NCI-H1048 (cell line): Measurements from ENCODE around the gene DUSP2.

Source experiments
- DNase-seq: peaks from one replicate; lab custom pipeline; 2025; lab: John Stamatoyannopoulos, UW

The DUSP2 gene

DNA sequence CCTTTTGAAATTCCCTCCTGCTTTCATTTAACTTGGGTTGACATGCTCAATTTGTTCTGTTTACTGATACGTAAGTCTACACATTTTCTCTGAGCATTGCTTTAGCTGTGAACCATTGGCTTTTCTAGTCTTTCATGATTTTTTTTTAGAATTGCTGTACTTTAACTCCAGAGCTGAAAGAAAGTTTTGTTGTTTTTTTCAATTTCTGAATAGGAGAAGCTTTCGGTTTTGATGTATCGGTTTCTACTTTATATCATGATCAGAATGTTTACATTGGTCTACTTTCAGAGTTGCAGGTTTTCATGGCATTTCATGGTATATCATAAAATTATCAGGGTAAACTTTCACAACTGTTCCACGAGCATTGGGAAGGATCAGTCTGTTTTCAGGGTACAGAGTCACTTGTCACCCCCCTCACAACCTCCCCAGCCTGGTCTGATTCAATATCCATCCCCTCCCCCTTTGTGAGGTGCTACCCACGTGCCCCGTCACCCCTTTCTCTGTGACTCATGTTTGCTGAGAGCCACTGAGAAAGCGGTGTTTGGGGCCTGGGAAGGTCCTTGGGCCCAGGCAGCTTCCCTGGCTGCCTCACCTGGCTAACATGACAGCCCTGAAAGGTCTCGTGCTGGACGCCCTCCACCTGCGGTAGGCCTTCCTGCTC, 14.0 kb downstream of the DUSP2 start:
- no peak for DNase-seq

DNA sequence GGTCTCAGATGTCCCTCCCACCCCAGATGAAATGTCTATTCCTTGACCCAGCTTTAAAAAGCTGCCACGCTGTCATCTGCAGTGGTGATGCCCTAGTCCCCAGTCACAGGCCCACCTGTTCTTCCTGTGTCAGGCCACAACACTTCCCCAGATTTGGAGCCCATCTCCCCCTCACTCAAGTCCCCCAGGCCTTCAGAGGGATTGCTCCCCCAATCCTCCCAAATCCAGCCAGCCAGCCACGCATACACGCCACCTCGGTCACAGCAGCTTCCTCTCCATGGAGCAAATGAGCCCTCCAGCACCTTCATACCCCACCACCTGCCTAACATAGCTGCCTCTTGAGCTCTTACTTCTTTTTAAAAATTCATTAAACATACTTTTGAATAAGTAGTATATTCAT, 14.8 kb downstream of the DUSP2 start:
- DNase-seq = no peak

DNA sequence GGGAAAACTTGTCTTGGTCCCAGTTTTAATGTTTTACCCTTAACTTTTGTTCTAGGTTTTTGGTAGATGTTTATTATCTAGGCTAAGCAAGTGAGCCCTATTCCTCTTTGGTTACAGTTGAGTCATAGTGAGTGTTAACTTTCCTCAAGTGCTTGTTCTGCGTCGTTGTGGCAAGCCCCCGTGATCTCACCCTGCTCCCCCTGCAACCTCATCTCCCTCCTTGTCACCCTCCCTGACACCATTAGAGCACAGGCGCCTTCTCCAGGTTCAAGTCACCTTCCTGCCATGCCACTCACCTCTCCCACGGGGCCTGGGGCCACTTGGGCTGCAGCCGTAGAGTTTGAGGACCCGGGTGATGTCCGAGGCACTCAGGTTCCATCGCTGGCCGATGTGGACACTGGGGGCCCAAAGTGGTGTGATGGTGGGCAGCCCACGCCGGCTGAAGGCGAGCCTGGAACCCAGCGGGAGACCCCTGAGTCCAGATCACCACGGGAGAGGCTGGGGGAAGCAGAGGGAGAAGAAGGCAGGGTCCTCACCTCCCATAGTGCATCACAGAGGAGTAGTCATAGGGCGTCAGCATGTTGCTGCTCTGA, 15.6 kb downstream of the DUSP2 start:
- no peak for DNase-seq

DNA sequence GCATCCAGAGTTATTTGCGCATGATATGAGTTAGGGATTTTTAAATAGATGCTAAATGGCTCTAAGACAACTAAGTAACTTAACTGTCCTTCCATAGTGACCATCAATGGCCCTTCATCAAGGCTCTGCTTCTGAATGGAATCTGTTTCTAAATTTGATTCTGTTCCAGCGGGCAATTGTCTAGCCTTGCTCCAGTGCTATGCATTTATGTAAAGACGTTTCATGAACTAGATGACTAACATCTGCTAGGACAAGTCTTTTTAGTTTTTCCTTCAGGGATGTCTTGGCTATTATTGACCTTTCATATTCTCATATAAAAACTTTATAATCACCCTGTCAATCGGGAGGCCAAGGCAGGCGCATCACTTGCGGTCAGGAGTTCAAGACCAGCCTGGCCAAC, 16.8 kb downstream of the DUSP2 start:
- DNase-seq = no peak

DNA sequence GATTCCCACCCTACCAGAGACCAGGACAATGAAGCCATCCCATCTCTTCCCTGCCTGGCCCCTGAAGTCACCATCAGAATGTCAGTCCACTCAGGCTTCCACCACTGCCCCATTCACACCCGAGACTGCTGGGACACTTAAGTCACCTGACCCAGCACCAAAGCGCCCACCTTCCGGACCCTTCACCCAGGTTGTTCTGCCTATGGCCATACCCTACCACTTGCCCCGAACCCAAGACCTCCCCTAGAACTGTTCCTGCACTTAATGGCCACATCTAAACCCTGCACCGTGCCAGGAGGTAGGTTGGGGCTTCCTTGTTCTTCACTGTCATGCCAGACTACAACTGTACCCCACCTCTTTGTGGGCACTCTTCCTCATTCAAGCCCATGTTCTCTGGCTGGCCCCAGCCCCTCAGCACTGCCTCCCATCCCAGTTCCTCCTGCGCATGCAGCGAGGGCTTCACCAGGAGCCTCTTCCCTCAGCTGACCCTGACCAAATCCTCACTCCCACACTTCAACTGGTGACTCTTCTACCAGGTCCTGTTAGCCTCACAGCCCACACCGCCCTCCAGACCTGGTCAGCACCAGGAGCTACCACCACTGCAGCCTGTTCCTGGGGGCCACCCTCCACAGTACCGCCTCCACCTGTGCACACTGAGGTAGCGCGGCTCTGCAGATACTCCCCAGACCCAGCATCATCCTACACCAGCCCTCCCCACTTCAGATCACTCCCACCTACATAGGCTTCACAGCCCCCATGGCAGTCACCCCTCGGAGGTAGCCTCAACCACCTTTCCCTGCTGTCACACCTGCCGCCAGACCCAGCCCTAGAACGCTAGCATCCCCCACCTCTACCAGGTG, 20.6 kb downstream of the DUSP2 start:
- DNase-seq = no peak

DNA sequence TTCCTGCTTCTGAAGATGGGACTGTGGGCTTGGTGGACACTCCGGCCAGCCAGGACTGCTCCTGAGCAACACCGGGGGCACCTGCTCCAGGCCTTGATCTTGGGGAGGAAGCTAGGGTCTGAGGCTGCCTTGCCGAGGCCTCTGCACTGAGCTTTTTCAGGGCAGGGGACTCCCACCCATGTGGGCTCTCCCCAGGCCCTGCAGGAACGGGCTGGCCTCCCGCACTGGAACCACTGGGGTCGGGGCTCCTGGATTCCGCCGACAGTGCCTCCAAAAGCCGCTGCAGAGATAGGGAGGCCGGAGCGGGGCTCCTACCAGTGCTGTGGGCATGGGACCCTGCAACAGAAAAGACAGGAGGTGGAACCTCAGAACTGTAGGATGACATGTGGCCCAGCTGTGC, 21.3 kb downstream of the DUSP2 start:
- DNase-seq = no peak

DNA sequence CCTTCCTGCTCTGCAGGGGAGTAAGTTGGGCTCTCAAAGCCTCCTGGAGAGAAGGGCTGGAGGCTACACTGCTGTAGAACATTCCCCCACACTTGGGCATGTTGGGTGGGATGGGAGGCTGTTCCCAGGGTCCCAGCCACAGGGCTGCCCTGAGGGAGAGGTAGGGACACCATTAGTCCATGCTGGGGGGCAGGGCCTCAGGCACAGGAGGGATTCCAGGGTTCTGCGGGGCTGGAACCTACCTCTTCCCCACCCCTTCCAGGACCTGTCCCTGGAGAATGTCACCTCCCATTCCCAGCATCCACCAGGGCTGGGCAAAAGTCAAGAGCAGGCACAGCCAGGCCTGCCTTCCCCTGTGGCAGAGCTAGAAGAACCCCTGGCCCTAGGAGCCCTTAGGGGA, 21.9 kb downstream of the DUSP2 start:
- no peak for DNase-seq

DNA sequence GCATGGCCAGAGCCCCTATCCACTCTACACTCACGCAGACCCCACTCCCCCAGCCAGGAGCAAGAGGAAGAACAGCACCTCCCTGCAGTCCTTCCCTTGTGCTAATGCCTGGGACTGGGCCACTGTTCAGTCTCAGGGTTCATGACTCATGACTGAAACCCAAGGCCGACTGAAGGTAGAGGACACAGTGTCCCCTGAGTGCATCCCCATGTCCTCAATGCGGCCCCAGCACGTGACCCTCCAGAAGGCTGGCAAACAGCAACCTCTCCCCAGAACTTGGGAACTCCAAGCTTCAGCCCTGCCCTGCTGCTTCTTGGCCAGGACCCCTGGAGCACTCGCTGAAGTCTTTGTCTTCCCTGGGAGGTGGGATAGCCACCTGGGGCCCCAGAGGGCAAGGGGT, 22.8 kb downstream of the DUSP2 start:
- DNase-seq = no peak

DNA sequence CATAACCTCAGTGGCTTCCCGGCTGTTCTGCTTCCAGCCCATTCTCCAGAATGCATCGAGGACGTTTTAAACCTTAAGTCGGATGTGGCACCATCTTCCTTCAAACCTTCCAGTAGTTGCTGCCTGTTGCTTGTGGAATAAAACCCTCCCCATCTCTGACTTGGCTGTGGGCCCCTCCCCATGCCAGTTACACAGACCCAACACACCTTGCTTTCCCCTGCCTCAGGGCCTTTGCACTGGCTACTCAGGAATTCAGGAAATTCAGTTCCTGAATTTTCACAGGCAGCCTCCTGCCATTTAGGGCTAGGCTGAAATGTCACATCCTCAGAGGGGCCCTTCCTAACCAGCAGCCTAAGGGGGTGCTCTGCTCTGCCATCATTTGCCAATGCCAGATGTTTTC, 23.8 kb downstream of the DUSP2 start:
- no peak for DNase-seq

DNA sequence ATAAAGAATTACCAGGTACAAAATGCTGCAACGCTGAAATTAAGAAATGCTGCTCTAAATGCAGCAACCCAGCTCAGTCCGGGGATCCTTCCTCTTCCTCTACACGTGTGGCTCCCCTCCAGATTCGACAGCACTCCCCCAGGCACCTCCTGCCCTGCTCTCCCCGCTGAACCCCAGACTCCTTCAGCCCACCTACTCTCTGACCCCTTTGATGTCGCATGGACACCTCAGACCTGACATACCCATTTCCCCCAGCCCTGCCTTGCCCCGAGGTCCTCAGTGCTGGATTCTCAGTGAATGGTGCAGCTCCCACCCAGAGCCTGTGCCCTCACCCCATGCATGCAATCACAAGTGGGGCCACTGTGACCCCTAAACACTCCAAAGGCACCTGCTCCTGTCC, 24.2 kb downstream of the DUSP2 start:
- DNase-seq = no peak

DNA sequence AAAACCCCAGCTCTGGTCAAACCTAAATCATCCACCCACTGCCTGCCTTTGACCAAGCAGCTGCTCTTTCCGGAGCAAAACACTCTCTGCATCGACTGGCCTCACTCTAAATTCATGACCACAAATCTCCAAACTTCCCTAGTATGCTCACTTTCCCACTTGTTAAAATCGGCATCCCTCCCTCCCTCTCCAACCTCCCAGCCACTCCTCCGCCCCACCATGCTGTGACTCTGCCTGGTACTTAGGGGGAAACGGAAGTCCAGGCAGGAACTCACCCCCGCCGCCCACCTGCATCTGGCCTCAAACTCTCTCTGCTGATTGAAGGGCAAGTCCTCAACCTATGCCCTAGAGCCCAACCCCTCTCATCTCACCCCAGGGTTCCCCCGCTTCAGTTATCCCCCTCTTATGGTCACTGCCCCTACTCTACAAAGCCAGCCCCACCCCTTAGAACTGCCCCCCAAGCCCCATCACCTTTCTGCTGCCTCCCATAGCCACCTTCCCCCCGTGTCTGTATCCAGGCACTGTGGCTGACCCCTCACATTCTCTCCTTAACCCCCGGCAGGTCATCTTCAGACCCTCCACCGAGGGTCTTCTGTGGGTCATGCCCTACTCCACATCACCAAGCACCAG, 25.0 kb downstream of the DUSP2 start:
- no peak for DNase-seq

DNA sequence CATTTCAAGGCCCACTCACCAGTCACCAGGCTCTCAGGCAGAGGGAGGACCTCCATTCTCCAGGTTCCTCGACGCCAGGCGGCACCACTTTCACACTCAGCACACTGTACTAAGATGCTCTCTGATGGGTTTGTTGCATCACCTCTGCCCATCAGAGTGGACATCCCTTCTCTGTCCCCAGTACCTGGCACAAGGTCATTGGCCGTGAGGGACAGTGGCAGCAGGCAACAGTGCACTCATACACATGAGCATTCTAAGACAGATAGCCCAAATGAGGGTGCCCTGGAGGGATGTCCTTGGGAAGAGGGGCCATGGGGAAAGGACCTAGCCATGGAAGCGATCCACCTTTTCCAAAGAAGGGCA, 25.9 kb downstream of the DUSP2 start:
- no peak for DNase-seq

DNA sequence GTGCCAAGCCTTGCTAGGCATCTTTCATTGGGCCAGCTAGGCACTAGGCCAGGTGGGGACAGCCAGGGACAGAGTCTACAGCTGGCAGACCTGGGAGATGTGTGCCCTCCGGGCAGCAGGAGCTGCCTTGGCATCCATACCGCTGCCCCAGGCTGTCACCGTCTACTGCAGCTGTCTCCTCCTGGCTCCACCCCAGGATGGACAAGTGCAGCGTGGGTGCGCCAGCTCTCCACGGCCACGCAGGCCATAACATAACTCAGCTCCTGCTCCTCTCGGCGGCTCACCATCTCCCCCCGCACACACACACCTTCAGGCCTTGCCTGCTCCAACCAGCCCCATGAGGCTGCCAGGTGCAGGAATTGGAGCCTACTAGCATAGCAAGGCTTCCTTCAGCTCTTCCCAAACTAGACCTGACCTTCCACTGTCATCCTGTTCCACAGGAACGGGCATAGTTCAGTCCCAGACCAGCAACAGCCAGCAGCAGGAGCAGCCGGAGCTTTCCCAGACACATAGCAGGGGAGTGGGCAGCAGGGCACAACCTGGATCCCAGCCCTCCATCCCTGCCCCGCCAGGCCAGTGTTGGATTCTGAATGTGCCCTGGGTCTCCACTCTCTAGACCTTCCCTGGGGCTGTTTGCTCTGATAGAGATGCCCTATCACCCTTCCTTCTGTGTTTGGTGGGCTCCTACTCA, 26.4 kb downstream of the DUSP2 start:
- DNase-seq = no peak

DNA sequence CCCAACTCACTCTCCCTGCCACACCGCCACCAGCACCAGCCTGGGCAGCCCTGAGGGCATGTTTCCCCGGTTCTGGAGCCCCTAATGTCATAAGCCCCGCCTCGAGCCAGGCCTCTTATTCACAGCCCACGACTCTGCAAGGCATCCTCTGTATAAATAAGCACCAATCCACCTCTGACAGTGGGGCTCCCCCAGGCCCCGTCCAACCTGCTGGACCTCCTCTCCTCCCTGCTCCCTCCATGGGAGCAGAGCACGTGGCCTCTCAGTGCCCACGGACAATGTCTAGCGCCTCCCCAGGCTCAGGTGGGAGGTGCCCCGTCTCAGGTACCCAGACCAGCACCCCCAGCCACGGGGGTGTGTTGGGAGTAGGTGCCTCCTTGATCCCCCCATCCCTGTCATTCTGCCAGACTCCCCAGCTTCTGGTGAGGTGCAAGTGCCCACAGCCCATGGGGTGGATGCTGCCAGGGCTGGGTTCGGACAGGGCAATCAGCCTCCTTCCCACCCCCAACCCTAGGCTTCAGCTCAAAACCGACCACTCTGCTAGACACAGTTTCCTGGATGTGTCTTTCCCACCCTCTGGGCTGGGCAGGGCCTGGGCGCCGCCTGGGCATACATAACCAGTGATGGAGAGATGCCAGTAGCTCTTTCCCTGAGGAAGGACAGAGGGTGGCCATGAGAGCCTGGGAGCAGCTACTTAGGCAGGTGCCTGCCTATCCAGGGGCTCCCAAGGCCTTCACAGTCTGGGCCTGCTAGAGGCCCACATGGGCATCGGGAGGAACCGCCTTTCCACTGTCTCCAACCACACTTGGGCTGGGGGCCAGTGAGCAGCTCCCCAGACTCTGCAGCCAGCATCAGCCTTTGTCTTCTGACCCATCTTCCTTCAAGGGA, 27.3 kb downstream of the DUSP2 start:
- no peak for DNase-seq

DNA sequence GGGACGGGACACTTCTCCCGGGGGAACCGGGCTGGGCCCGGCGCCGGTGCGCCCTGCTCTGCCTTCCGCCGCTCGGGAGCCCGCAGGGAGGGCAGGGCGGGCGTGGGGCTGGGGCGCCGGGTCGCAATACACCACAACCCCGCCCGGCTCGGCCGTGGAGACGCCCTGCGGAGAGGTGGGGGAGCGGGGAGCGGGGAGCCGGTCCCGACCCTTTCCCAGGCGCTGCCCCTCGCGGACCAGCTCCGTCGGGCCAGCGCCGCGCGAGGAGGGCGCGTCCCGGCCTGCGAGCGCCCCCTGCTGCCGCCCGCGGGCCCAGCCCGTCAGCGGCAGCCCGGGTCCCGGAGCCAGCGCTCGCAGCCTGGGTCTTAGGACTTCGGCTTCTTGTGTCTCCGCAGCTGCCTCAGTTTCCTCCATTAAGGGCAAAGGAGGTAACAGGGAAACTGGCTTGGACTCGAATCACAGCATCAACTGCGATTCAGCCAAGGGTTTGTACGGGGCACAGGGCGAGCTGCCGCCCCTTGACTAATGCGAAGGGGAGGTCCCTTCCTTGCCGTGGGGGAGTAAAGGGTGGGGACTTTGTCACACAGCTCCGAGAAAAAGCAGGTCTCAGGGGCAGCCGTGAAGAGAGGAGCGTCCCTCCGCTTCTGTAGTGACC, 28.2 kb downstream of the DUSP2 start:
- DNase-seq = no peak

DNA sequence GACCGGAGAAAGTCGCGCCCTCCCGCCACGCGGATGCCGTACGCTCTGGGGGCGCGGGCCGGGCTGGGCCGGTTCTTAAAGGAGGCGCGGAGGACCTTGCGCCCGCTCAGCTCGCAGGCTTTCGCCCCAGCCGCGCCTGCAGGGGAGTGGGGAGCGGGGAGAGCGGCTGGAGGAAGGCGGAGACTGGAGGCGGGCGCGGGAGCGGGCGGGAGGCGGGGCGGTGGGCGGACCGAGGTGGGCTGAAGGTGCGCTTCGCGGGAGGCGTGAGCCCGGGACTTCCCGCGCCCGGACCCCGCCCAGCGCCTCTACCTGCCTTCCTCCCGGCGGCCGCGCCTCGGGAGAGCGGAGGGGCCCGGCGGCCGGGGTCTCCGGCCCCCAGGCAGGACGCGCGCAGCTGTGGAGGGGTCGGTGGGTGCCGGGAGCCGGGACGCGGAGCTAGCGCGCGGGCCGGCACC, 28.8 kb downstream of the DUSP2 start, which contains the start of gene ADRA2B:
Gene ADRA2B (minus strand): TSS at position 148 of the 455 bp plus-strand sequence. CDS start 422 bp downstream, outside the sequence.
- DNase-seq = peak; percentile 59

DNA sequence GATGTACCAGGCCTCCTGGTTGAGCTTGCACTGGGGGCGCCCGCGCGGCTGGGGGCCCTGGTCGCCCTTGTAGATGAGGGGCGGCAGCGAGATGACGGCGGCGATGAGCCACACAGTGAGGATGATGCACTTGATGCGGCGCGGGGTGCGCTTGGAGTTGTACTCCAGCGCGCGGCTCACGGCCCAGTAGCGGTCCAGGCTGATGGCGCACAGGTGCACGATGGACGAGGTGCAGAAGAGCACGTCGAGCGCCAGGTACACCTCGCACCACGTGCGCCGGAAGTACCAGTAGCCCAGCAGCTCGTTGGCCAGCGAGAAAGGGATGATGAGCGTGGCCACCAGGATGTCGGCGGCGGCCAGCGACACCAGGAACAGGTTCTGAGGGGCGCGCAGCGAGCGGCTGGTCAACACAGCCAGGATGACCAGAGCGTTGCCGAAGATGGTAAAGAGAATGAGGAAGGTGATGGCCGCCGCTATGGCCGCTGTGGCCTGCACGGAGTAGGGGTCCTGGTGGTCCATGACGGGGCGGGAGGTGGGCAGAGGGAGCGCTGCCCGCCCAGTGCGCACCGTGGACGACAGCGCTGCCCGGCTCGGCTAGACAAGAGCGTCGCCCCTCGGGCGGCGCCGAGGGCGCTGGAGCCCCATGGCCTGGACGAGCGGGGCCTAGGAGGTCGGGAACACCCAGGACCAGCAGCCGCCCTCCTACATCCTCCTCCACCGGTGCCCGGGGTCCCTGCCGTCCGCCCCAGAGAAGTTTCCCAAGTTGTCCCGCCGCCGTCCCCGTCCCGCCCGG, 29.4 kb downstream of the DUSP2 start:
- DNase-seq = no peak

DNA sequence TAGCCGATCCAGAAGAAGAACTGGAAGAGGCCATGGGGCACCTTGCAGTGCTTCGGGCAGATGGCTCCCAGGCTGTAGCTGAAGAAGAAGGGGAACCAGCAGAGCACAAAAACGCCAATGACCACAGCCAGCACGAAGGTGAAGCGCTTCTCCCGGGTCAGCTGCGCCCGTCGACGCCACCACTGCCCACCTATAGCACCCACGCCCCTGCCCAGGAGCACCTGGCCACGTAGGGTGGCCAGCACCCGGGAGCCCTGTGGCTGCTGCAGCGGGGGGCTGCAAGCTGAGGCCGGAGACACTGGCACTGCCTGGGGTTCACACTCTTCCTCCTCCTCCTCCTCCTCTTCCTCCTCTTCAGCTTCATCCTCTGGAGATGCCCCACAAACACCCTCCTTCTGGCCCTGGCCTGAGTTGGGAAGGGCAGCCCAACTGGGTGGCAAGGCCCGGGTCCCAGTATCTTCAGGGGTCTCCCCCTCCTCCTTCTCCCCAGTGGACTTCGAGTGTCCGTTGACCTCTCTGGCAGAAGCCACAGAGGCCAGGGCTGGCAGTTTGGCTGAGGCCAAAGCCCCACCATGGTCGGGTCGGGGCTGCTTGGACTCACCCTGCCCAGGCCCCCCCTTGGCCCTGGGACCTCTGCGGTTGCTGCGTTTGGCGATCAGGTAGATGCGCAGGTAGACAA, 30.2 kb downstream of the DUSP2 start:
- DNase-seq = no peak

DNA sequence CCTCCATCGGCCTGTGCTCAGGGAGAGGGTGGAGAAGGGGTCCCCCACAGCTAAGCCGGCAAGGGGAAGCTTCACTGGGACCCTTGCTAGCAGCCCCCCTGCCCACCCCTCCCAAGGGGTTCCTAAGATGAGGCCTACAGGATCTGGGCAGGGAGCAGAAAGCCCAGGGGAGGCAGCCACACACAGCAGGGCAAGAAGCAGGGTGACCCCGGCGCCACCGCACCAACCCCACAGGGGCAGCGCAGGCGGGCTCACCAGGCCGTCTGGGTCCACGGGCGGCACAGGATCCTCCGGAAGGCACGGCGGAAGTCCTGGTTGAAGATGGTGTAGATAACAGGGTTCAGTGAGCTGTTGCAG, 30.7 kb downstream of the DUSP2 start:
- DNase-seq = no peak
